HPDE6-E6E7 (cell line): ENCODE measurements around the gene MSANTD7.
"Not testable (repeated sequence)": the region's sequence is repeated elsewhere in the genome, so short reads cannot be mapped to it uniquely, and the experiment has no call there.

Experiments
- DNase-seq: peaks from one replicate; pipeline ENCODE4 v3.0.0; 2011; ENCODE audit warnings: missing footprints; ENCODE audit errors: extremely low spot score

The MSANTD7 gene

GRCh38 chr10:14837003-14837756 lies 926 bp upstream of the MSANTD7 start:
- no peak for DNase-seq

DNA sequence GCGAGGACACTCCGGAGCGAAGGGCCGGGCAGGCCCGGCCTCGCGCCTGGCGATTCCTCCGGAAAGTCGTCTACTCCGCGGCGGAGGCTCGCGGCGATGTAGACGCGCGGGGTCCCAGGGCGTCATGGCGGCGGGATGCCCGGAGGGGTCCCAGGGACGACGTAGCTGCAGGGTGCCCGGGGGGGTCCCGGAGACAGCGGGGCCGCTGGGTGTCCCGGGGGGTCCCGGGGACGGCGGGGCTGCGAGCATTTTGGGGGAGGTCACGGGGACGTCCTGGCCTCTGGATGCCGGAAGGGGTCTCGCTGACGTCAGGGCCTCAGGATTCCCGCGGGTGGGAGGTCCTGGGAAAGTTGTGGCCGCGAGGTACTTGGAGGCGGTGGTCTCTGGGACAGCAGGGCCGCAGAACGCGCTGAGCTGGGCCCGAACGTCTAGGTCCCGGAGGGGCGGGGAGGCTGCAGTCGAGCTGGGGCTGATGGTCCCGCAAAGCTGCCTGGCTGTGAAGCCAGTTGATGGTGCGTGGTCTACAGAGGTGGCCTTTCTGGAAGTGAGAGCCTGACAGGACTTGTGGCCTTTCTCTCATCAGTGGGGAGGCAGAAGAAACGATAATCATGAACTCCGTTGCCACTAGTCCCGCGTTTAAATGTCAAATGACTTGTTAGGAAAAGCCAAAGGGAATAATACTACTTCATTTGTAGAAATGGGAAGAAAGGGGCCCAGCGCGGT lies 637 bp downstream of the MSANTD7 start:
- peak; percentile 2 for DNase-seq

DNA sequence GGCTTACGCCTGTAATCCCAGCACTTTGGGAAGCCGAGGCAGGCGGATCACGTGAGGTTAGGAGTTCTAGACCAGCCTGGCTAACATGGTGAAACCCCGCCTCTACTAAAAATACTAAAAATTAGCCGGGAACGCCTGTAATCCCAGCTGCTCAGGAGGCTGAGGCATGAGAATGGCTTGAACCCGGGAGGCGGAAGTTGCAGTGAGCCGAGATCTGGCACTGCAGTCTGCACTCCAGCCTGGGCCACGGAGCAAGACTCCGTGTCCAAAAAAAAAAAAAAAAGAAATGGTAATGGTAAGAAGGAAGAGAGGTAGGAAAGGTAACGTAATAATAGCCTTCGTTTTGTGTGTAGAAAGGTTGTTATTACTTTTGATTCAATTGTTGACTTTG lies 1.2 kb downstream of the MSANTD7 start:
- no peak for DNase-seq

DNA sequence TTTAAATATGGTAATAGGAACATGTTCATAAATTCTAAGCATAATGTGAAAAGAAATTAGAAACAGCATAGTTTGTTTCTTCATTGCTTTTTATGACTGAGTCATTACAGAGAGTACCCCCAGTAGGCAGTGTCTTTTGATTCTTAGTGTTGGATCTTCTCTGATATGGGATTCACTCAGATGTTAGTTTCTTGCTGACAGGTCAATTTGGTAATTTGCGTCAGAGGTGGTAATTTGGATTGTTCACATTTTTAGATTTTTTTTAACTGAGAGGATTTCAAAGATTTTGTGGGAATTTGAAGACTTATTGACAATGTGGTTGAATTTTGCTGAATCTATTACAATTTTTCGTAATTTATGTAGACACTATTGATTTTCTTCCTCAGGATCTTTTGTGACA lies 2.1 kb downstream of the MSANTD7 start:
- no peak for DNase-seq

- no peak for DNase-seq
These were observed 5.4 kb downstream of the MSANTD7 start for GRCh38 chr10:14843327-14843988.

DNA sequence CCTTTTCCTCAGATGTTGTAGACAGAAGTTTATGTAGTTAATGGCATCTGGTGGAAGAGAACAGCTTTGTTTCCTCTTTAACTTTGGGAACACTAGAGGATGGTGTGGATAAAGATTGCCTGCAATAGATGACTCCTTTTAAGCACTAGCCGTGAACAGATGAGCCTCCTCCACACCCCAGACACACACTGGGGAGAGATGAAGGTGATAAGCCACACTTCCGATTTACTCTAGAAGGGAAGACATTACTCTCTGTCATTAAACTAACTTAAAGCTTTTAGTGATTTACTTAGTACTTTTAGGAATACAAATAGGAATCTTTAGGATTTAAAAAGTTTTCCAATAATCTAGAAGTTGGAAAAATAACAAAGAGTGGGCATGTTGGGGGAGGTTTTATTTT lies 6.8 kb downstream of the MSANTD7 start:
- DNase-seq = no peak

- DNase-seq = no peak
These were observed 14.1 kb downstream of the MSANTD7 start for GRCh38 chr10:14852236-14852635.

- DNase-seq = no peak
These were observed 17.3 kb downstream of the MSANTD7 start for GRCh38 chr10:14855453-14855852.

DNA sequence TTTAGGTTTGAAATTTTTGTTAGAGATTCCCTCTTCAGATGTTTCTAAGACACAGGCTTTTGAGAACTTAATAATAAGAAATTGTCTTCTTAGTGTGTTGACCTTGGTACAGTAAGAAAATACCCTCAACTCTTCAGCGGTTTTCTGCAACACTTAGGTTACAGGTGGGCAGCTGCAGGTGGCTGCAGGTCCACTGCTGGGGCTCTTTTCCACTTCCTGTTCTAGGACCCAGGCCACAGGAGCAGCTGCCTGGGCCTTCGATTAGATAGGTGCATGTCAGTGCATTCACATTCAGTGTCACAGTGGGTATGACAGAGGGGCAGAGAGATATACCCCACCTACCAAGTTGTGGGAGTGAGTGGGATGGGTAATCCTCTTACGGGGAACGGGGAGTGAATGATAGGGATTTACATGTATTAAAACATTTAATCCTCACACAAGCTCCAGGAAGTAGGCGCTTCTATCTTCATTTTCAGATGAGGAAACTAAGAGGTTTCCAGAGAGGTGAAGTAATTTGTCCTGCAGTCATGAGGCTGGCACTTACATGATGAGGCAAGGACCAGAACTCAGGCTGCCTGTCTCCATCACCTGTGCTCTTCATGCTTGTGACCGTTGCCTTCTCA lies 20.3 kb downstream of the MSANTD7 start:
- DNase-seq = no peak

DNA sequence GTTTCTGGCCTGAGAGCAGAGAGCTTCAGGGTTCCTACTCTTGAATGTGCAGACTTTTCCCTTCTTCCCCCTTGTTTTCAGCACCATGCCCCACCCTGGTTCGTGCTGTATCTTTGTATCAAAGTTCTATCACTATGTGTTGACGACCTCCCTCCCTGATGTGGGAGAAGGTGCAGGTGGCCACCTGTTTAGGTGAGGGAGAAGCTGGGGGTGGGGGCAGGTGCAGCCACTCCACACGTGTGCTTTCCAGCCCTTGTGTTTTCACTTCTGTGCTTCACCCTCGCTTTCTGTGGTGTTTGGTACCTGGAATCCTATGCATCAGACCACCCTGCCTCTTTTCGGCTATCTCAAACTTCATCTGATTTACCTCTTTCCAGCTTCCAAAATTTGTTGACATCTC lies 20.9 kb downstream of the MSANTD7 start:
- DNase-seq = no peak

GRCh38 chr10:14859775-14860174 lies 21.7 kb downstream of the MSANTD7 start:
- DNase-seq = no peak

DNA sequence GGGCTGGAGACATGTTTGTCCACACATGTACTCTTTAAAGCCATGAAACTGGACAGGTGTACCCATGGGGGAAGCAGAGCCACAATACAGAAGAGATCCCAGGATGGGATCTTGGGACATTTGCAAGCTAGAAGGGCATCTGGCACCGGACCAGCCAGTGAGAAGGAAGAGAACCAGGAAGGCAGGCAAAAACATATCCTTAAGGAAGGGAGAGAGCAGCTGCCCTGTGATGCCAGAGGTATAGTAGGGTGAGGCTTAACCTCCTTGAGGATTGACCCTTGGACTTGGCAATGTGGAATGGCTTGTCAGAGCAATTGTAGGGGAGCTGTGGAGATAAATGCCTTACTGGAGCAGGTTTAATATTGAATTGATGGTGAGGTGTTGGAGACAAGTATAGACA lies 22.7 kb downstream of the MSANTD7 start:
- DNase-seq = no peak

DNA sequence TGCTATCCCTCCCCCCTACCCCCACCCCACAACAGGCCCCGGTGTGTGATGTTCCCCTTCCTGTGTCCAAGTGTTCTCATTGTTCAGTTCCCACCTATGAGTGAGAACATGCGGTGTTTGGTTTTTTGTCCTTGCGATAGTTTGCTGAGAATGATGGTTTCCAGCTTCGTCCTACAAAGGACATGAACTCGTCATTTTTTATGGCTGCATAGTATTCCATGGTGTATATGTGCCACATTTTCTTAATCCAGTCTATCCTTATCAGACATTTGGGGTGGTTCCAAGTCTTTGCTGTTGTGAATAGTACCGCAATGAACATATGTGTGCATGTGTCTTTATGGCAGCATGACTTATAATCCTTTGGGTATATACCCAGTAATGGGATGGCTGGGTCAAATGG lies 26.4 kb downstream of the MSANTD7 start:
- not testable (repeated sequence) for DNase-seq

DNA sequence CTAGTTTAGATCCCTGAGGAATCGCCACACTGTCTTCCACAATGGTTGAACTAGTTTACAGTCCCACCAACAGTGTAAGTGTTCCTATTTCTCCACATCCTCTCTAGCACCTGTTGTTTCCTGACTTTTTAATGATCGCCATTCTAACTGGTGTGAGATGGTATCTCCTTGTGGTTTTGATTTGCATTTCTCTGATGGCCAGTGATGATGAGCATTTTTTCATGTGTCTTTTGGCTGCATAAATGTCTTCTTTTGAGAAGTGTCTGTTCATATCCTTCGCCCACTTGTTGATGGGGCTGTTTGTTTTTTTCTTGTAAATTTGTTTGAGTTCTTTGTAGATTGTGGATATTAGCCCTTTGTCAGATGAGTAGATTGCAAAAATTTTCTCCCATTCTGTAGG lies 26.8 kb downstream of the MSANTD7 start:
- not testable (repeated sequence) for DNase-seq

DNA sequence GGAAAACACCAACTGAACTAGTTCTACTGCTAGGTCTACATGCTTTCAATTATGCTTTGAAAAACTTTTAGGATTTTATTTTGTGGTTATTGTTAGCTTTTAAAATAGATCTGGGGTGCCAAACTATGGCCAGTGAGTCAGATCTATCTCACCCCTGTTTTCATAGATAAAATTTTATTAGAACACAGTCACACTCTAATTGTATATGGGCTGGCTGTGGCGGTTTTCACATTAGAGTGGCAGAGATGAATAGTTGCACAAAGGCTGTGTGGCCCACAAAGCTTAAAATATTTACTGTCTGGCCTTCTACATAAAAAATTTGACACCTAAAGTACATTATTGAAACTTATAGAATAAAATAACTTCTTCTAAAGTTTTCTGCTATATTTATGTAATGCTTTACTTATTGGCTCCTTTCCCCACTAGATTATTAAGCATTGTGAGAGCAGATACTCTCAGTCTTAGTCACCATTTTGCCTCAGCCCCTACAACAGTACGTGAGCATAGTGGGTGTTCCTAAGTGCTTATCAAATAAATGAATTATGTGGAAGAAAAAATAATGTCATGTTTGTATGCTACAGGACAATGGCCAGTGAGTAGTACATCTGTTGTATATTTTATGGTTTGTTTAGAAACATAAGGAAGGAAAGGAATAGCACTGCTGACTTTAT lies 35.1 kb downstream of the MSANTD7 start:
- no peak for DNase-seq

GRCh38 chr10:14875941-14876340 lies 37.8 kb downstream of the MSANTD7 start:
- no peak for DNase-seq

- no peak for DNase-seq
These were observed 38.7 kb downstream of the MSANTD7 start for GRCh38 chr10:14876764-14877163.

DNA sequence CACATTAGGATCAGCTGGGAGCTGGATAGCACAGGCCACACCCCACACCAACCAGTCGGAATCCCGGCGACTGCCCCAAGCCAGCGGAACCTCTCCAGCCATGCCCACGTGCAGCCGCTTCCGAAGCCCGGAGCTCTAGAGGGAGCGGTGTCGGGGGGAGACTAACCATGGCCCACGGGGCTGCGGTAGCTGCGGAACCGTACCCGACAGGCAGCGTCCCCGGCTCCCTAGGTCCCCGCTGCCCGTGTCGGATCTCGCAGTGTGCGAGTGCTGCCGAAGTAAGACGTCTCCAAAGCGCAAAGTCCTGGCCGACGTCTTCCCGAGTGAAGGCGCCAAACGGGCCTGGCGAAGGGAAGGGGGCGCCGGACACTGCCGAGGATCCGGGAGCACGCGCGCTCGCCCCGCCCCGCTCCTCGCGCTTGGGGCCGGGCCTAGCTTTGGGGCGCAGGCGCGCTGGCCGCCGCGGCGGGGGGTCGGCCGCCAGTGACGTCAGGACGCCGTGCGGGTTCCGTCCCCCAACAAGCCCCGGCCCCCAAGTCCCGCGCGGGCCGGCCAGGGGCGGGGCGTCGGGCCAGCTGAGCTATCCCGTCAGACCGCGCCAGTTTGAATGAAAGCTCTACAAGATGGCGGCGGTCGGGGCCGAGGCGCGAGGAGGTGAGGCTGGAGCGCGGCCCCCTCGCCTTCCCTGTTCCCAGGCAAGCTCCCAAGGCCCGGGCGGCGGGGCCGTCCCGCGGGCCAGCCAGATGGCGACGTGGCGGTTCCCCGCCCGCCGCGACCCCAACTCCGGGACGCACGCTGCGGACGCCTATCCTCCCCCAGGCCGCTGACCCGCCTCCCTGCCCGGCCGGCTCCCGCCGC lies 40.4 kb downstream of the MSANTD7 start, which contains the start of gene SUV39H2:
Gene SUV39H2 (plus strand): TSS at position 601 of the 858 bp plus-strand sequence. CDS start 23 bp downstream, at position 624.
- peak; percentile 78 for DNase-seq

- peak; percentile 0 for DNase-seq
These were observed 41.2 kb downstream of the MSANTD7 start for GRCh38 chr10:14879124-14879927.

DNA sequence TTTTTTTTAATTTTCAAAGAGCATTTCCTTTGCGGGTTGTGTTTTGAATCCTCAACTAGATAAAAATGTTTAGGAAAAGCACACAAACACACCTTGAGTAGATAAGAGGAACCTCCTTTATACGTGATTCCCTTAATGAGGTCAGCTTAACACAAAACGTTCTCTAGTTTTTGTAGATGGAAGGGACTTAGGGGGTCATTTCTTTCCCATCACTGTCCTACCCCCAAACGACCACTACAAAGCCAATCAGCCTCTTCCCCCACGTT lies 41.8 kb downstream of the MSANTD7 start:
- DNase-seq = no peak
